Smooth muscle cell (in vitro differentiated cells): ENCODE results near the gene FOS. TPM values are rescaled to one million over a fixed set of nuclear protein-coding genes. Genes with fewer than 3 reads are reported as not detected.
A peak's percentile ranks its signal among the peaks of the same experiment; 100 is the strongest.

Experiments used
- DNase-seq: peaks from one replicate; lab custom pipeline; 2025; ENCODE audit not compliant: unreplicated experiment; lab: John Stamatoyannopoulos, UW
- H2AFZ ChIP-seq: fragments of 200-600 bp; sonication (generic); 2 replicates; pipeline ENCODE4 v1.6.0; 2016; ENCODE audit warnings: antibody characterized with exemption, low read depth, mild to moderate bottlenecking
- H3F3A ChIP-seq: fragments of 200-600 bp; sonication (generic); 2 replicates; pipeline ENCODE4 v1.6.0; 2017; ENCODE audit warnings: antibody characterized with exemption, low read depth
- H3K27ac ChIP-seq: fragments of 200-600 bp; sonication (generic); 2 replicates; pipeline ENCODE4 v1.5.1; 2016; ENCODE audit warnings: low read depth, mild to moderate bottlenecking
- H3K27me3 ChIP-seq: fragments of 200-600 bp; sonication (generic); 2 replicates; pipeline ENCODE4 v1.6.1; 2016; ENCODE audit warnings: low read depth, mild to moderate bottlenecking
- H3K36me3 ChIP-seq: fragments of 200-600 bp; sonication (generic); 2 replicates; pipeline ENCODE4 v1.5.1; 2016; ENCODE audit warnings: low read depth
- H3K4me1 ChIP-seq: fragments of 200-600 bp; sonication (generic); 2 replicates; pipeline ENCODE4 v1.5.1; 2016; ENCODE audit warnings: low read depth
- H3K4me2 ChIP-seq: fragments of 200-600 bp; sonication (generic); 2 replicates; pipeline ENCODE4 v1.6.0; 2016; ENCODE audit warnings: mild to moderate bottlenecking
- H3K4me3 ChIP-seq: fragments of 200-600 bp; sonication (generic); 2 replicates; pipeline ENCODE4 v1.5.1; 2016; ENCODE audit warnings: mild to moderate bottlenecking
- H3K79me2 ChIP-seq: fragments of 200-600 bp; sonication (generic); 2 replicates; pipeline ENCODE4 v1.6.0; 2016; ENCODE audit warnings: low read depth, mild to moderate bottlenecking
- H3K9ac ChIP-seq: fragments of 200-600 bp; sonication (generic); 2 replicates; pipeline ENCODE4 v1.6.0; 2016; ENCODE audit warnings: low read depth
- H3K9me3 ChIP-seq: fragments of 200-600 bp; sonication (generic); replicated peaks from 2 replicates; pipeline ENCODE4 v1.5.1; 2016; ENCODE audit warnings: low read depth
- H4K20me1 ChIP-seq: fragments of 200-600 bp; sonication (generic); 2 replicates; pipeline ENCODE4 v1.6.0; 2016; ENCODE audit warnings: low read depth
- WGBS: methylation state at CpG from one replicate; pipeline ENCODE4 v1.1.7; 2016; ENCODE audit warnings: low lambda C conversion rate; 5-methylcytosine and 5-hydroxymethylcytosine counted together
- polyA plus RNA-seq: library from polyadenylated mRNA; unstranded; fragments of >200 nt; fragmentation: Nextera tagmentation; extraction: Ambion mirVana; gene quantifications from 2 replicates; pipeline ENCODE4 v1.2.1, GENCODE V29; 2016
- total RNA-seq: library from RNA; depleted of rRNA; stranded (reverse); fragments of >200 nt; gene quantifications from 2 replicates; pipeline ENCODE4 v1.2.3, GENCODE V29; 2014
- TF ChIP-seq, protein P1 (sequence below): fragments of 200-600 bp; sonication (generic); IDR thresholded peaks from 2 replicates; pipeline ENCODE4 v1.5.1; 2017; ENCODE audit warnings: borderline replicate concordance, mild to moderate bottlenecking, antibody characterized with exemption; ENCODE audit not compliant: insufficient read depth, poor library complexity, severe bottlenecking

FOS gene
- total and polyA plus RNA-seq, 2 experiments from 2014 or later = 1,280 to 1,567 TPM

DNA sequence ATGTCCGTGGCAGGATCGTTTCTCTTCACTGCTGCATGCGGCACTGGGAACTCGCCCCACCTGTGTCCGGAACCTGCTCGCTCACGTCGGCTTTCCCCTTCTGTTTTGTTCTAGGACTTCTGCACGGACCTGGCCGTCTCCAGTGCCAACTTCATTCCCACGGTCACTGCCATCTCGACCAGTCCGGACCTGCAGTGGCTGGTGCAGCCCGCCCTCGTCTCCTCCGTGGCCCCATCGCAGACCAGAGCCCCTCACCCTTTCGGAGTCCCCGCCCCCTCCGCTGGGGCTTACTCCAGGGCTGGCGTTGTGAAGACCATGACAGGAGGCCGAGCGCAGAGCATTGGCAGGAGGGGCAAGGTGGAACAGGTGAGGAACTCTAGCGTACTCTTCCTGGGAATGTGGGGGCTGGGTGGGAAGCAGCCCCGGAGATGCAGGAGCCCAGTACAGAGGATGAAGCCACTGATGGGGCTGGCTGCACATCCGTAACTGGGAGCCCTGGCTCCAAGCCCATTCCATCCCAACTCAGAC is 1.2 kb downstream of the FOS start:
- 8% methylated on average over 26 of the region's 26 CpGs for WGBS
- Histone ChIP-seq H2AFZ (no peak overlapping the region), H3K36me3 (peaks cover 13% of the 10 kb centered on the region), H3K4me3 (peak overlapping the region; percentile 76), H4K20me1 (peaks cover 38% of the 10 kb centered on the region), H3K9me3 (no peaks in the 10 kb centered on the region), H3K79me2 (peaks cover 18% of the 10 kb centered on the region), H3K27me3 (no peaks in the 10 kb centered on the region), H3K4me2 (peak overlapping the region; percentile 97), H3K9ac (peak overlapping the region; percentile 100), H3K4me1 (peaks cover 5% of the 10 kb centered on the region), H3F3A (peaks cover 19% of the 10 kb centered on the region), H3K27ac (peak overlapping the region; percentile 100)
- TF ChIP-seq, protein P1, sequence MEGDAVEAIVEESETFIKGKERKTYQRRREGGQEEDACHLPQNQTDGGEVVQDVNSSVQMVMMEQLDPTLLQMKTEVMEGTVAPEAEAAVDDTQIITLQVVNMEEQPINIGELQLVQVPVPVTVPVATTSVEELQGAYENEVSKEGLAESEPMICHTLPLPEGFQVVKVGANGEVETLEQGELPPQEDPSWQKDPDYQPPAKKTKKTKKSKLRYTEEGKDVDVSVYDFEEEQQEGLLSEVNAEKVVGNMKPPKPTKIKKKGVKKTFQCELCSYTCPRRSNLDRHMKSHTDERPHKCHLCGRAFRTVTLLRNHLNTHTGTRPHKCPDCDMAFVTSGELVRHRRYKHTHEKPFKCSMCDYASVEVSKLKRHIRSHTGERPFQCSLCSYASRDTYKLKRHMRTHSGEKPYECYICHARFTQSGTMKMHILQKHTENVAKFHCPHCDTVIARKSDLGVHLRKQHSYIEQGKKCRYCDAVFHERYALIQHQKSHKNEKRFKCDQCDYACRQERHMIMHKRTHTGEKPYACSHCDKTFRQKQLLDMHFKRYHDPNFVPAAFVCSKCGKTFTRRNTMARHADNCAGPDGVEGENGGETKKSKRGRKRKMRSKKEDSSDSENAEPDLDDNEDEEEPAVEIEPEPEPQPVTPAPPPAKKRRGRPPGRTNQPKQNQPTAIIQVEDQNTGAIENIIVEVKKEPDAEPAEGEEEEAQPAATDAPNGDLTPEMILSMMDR = no peak
- no peak for DNase-seq

DNA sequence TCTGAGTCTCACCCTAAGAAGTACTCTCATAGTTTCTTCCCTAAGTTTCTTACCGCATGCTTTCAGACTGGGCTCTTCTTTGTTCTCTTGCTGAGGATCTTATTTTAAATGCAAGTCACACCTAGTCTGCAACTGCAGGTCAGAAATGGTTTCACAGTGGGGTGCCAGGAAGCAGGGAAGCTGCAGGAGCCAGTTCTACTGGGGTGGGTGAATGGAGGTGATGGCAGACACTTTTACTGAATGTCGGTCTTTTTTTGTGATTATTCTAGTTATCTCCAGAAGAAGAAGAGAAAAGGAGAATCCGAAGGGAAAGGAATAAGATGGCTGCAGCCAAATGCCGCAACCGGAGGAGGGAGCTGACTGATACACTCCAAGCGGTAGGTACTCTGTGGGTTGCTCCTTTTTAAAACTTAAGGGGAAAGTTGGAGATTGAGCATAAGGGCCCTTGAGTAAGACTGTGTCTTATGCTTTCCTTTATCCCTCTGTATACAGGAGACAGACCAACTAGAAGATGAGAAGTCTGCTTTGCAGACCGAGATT is 1.7 kb downstream of the FOS start:
- H2AFZ ChIP-seq = no peak overlapping the region
- DNase-seq = no peak
- H3K9me3 ChIP-seq = no peaks in the 10 kb centered on the region
- TF ChIP-seq, protein P1 = no peak
- H3K27me3 ChIP-seq = no peaks in the 10 kb centered on the region
- WGBS = 65% methylated on average over 7 of the region's 7 CpGs
- peaks cover 38% of the 10 kb centered on the region for H4K20me1 ChIP-seq
- peaks cover 5% of the 10 kb centered on the region for H3K4me1 ChIP-seq
- H3K4me2 ChIP-seq = peak overlapping the region; percentile 97
- H3K79me2 ChIP-seq = peaks cover 18% of the 10 kb centered on the region
- H3K4me3 ChIP-seq = peak overlapping the region; percentile 76
- peaks cover 13% of the 10 kb centered on the region for H3K36me3 ChIP-seq
- peak overlapping the region; percentile 100 for H3K9ac ChIP-seq
- H3F3A ChIP-seq = peaks cover 19% of the 10 kb centered on the region
- H3K27ac ChIP-seq = peak overlapping the region; percentile 100

DNA sequence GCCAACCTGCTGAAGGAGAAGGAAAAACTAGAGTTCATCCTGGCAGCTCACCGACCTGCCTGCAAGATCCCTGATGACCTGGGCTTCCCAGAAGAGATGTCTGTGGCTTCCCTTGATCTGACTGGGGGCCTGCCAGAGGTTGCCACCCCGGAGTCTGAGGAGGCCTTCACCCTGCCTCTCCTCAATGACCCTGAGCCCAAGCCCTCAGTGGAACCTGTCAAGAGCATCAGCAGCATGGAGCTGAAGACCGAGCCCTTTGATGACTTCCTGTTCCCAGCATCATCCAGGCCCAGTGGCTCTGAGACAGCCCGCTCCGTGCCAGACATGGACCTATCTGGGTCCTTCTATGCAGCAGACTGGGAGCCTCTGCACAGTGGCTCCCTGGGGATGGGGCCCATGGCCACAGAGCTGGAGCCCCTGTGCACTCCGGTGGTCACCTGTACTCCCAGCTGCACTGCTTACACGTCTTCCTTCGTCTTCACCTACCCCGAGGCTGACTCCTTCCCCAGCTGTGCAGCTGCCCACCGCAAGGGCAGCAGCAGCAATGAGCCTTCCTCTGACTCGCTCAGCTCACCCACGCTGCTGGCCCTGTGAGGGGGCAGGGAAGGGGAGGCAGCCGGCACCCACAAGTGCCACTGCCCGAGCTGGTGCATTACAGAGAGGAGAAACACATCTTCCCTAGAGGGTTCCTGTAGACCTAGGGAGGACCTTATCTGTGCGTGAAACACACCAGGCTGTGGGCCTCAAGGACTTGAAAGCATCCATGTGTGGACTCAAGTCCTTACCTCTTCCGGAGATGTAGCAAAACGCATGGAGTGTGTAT is 2.4 kb downstream of the FOS start:
- peak overlapping the region; percentile 76 for H3K4me3 ChIP-seq
- 81% methylated on average over 17 of the region's 17 CpGs for WGBS

More for the DNA sequence above, 2.4 kb downstream of the FOS start:
- H2AFZ ChIP-seq = no peak overlapping the region
- no peak for DNase-seq
- peaks cover 19% of the 10 kb centered on the region for H3F3A ChIP-seq
- peaks cover 38% of the 10 kb centered on the region for H4K20me1 ChIP-seq
- H3K9ac ChIP-seq = peak overlapping the region; percentile 100
- peaks cover 18% of the 10 kb centered on the region for H3K79me2 ChIP-seq
- H3K27ac ChIP-seq = peak overlapping the region; percentile 100
- peaks cover 5% of the 10 kb centered on the region for H3K4me1 ChIP-seq
- H3K9me3 ChIP-seq = no peaks in the 10 kb centered on the region
- TF ChIP-seq, protein P1 = no peak
- H3K36me3 ChIP-seq = peaks cover 13% of the 10 kb centered on the region
- H3K27me3 ChIP-seq = no peaks in the 10 kb centered on the region
- H3K4me2 ChIP-seq = peak overlapping the region; percentile 97
